Effector CD4-positive, alpha-beta T cell (primary cell): ENCODE measurements around the gene RAPGEF4.

Source experiments
- DNase-seq: peaks from one replicate; pipeline ENCODE4 v3.0.0-alpha.2; 2020

Gene RAPGEF4

DNA sequence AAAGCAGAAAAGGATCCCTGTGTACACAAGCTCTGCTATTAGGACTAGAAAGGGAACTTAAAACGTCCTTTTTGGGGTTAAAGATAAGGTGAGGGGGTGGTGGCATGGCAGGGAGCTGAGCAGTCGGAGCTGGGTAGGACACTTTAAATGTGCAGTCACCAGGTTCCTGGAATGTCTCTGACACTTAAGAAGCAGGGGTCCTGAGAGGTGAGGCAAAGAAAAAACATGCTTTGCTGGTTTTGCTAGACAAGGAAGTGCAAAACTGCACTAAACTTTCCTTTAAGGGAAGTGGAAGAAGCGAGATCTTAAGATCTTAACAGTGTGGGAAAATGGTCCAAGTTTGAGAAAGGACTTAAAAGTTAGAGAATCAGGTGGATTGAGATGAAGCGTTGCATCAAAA is 240.5 kb downstream of the RAPGEF4 start:
- no peak for DNase-seq

DNA sequence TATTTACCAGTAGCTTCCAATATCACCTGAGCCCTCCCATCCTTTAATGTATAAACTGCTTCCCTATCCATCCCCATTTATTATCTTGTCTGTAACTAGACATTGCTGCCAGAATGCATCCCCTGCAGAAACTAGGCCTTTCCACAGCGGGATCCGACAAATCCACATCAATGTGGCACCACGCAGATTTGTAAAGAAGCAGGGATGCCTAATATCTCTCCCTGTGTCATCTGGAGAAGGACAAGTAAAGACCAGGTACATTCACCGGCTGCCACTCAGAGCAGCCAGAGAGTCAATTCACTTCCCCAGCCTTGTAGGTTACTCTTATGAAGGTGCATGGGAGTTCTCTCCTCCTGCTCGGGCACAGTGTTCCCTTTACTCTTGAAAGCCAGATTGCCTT is 241.2 kb downstream of the RAPGEF4 start:
- DNase-seq, result no peak

DNA sequence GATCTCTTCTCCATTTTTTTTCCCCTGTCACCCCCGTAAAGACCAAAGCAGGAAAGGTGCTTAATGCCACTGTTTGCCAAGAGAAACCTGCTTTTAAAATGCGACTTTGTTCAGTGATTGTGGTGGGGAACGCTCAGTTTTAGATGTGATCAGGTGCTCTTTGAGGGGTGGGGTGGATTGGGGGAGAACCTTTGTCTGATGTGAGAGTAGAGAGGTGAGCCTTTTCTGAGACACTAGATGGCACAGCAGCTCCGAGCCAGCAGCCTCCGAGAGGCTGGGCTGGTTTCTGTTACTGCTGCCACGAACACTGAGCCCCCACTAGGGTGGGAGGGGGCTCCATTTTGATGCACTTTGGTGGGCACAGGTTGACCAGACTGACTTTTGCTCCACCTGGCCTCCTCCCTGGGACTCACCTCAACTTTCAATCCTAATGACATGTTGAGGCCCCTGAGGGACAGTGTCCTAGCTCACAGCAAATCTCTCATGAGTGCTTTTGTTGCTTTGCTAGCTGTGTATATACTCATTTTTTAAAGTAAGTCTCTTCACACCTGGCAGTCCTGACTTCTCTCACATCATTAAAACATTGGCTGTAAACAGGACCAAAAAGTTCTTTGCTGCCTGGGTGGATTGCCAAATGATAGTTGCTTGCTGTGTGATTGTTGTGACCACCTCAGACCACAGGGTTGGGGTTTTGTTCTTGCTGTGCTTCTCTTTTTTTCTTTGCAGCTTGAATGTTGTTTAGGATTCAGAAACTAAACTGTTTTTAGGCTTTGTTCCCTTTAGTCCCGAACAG is 241.8 kb downstream of the RAPGEF4 start:
- no peak for DNase-seq

- DNase-seq, result no peak
These were observed 242.4 kb downstream of the RAPGEF4 start for GRCh38 chr2:172978063-172978383.

DNA sequence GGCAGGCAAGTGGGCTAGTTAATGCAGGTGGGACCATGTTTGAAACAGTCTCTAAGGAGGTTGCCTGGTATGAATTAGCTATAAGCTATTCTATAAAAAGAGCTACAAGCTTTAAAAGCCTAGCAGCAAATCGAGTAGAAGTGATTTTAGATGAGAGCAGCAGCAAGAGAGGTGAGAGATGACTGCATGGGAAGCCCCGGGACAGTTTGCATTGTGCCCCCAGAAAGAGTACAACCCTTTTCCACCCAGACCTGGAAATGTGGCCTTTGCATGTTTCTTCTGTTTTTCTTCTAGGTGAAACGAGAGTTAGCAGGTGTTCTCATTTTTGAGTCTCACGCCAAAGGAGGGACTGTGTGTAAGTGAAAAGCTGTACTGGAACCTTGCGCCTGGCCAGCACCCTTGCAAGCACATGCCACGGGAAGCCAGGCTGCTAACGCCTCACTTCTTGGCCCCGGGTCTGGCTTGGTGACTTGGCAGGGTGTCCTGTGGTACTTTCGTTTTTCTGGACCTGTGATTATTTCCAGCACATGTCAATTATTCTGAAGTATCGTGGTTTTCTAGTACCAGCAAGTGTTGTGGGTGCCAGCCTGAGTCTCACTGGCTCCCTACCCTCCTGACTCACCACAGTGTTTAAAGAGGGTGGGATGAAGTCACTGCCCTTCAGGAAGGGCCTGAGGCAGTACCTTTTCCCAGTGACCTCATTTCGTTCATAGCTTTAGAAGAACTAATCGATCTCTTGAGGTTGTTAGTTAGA is 249.7 kb downstream of the RAPGEF4 start:
- no peak for DNase-seq

DNA sequence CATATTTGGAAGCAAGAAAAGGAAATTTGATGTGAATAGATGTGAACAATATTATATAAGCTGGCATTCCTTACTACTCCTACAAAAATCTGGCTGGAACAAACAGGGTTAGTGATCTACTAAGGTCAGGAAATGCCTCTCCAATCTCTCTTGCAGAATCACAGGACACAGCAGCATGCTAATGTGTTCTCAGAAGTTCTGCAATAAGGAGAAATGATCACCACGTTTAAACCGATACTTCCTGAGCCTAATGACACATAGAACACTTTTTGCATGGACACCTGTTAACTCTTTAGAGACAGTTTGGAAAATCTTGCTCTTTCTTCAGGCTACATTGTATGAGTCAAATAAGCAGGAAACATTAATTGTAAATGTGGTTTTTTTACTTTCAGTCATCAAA is 250.4 kb downstream of the RAPGEF4 start:
- DNase-seq, result no peak

GRCh38 chr2:172988728-172989127 is 253.1 kb downstream of the RAPGEF4 start:
- no peak for DNase-seq

- no peak for DNase-seq
These were observed 255.4 kb downstream of the RAPGEF4 start for GRCh38 chr2:172991031-172991430.

DNA sequence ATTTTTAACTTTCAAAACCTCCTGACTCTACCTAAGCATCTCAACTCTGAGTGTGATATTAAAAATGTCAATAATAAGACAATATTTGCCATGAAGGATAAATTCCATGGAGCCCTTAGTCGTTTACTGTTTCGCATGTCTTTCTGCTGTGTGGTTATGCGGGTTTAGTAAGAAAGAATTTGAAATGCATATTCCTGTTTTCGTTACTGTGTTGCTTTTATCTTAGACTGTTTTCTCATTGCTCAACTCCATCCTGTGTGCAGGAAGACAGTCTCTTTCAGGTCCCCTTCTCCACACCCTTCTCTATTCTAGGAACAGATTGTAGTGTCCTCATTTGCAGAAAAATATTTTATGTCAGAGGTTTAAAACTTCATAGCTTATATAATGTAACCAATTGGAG is 257.5 kb downstream of the RAPGEF4 start:
- no peak for DNase-seq

DNA sequence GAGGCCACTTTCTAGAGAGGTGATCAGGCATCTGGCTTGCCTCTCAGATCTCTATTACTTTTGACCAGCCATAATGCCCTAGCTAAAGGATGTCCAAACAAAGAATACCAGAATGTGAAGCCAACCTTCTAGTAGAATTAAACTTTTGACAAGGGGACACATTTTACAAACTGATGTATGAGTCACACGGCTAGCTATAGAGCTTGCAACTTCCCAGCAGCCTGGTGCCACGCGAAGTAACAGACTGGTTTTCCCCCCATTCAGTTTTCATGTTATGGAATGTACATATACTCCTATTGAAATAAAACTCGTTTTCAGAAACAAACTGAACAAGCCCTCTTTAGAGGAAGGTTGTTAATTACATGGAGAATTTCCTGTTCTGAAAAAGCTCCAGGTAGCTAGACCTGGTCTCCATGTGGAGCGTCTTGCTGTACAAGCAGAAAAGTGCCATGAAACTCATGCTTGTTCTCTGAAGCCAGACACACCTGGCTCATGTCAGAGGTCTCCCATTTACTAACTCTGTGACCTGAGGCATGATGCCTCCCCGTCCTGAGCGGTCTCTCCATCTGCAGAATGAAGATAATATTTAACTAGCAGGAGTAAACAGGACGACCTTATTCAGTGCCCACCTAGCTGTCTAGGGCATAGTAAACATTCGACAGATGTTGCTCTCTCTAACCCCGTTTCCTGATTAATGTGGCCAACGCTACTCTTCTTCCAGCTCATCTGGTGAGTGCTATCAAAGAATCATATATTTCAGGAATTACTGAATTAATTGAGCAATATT is 258.5 kb downstream of the RAPGEF4 start:
- DNase-seq, result no peak

- DNase-seq, result no peak
These were observed 259.2 kb downstream of the RAPGEF4 start for GRCh38 chr2:172994864-172995263.

DNA sequence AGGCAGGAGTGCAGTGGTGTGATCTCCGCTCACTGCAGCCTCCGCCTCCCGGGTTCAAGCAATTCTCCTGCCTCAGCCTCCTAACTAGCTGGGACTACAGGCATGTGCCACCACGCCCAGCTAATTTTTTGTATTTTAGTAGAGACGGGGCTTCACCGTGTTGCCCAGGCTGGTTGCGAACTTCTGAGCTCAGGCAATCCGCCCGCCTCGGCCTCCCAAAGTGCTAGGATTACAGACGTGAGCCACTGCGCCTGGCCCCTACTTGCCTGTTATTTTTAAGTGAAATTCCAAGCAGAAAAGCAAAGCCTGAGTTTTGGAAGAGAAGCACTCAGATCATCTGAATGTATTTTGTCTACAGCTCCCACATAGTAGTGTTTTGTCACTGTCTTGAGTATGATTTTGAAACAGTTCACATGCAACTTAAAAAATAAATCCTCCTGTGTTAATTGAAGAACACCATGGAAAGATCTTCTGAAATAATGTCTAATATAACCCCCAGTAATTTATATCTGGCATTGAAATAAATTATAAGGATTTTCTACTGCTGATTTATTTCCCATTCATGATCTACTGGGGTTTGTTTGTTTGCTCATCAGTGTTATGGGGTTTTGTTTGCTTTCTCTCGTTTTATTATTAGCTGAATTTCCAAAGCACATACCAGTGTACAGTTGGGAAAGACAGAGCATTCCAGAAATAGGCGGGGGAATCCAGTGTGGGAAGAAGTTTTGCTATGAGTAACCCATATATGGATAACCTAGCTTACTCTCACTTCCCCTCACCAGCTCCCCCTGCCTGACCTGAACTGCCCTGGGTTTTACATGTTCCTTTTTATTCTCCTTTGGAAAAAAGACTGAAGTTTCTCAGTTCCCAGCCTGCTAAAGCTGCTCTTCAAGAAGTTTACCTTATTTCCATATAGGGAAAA is 259.9 kb downstream of the RAPGEF4 start:
- no peak for DNase-seq

DNA sequence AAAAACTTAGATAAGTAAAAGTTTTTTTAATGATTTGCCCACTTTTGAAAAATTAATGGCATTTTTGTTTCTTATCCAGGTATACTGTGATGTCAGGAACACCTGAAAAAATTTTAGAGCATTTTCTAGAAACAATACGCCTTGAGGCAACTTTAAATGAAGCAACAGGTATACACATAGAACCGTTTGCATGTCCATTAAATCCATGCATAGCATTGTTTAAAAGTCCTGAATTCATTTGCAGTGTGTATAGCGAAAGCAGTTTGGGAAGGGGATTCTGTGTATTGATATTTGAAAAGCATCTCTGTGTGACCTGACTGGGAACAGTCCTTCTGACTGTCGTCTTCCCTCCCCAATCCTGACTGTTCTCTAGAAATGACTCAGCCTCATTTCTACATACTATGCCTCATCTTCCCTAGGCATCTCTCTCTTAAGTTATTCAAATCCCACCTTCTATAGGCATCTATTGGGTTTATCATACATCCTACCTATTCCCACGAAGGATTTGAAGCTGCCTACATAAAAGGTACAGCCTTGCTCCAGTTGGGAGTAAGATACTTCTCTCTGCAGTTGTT is 260.8 kb downstream of the RAPGEF4 start:
- DNase-seq, result no peak

DNA sequence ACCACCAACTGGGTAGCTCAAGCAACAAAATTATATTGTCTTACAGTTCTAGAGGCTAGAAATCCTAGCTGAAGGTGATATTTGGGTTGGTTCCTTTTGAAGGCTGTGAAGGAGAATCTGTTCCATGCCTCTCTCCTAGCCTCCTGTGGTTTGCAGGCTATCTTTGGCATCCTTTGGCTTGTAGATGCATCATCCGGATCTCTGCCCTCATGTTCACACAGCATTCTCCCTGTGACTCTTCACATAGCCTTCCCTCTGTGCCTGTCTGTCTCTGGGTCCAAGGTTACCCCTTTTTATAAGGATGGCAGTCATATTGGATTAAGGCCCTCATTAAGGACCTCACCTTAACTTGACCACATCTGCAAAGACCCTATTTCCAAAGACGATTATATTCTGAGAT is 261.4 kb downstream of the RAPGEF4 start:
- no peak for DNase-seq

DNA sequence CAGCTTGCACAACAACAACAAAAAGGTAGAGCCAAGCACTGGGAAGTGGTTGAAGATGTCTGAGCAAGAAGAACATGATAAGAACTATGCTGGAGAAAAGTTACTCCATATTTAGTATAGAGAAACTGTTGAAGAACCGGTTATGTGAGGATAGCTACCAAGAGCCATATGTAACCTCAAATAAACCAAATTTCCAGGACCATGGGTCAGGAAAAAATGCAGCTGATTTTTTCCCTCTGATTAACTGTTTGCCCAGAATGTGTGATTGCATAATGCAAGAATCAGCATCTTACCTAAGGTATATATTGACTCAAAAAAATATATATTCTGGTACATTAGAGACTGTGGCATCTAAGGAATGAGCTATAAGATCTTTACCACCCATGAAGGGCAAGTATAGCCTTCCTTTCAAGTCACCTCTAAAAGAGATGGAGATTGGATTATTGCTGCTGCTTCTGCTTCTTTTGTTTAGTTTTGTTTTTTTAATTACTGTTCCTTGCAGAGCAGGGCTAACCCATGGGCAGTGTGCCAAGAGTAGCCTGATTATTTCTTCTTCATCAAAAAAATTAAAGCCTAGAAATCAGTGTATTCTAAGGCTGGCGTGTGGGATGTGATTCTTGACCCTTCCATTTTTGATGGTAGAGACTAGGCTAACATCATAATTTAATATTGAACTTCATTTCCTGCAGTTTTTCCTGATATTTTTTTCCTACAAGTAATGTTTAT is 263.1 kb downstream of the RAPGEF4 start:
- no peak for DNase-seq

DNA sequence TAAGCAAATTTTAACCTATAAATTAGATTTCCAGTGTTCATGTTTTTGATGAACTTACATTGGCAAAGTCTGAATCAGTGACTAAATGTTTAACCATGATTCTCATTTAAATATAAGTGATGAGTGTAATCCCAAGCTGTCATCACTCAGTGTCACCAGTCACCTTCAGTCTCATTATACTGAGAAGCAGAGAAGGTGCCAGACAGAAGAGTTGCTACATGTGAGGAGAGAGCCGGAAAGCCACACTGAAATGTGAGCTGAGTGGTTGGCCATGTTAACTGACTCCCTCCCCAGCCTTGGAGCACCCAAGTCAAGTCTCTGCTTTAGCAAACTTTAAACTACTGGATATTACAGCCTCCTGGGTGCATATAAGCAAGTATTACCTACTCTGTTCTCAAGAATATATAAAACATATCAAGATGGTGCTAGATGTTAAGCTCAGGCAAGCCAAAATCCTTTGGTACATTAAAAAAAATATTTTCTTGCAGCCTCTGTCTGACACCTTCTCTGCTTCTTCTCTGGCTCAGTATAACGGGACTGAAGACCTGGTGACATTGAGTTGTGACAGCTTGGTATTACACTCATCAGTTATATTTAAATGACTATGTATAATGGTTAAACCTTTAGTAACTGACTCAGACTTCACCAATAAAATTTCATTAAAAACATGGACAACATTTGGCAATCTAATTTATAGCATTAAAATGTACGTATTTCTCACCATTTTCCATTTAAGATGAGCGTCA is 264.2 kb downstream of the RAPGEF4 start:
- no peak for DNase-seq

DNA sequence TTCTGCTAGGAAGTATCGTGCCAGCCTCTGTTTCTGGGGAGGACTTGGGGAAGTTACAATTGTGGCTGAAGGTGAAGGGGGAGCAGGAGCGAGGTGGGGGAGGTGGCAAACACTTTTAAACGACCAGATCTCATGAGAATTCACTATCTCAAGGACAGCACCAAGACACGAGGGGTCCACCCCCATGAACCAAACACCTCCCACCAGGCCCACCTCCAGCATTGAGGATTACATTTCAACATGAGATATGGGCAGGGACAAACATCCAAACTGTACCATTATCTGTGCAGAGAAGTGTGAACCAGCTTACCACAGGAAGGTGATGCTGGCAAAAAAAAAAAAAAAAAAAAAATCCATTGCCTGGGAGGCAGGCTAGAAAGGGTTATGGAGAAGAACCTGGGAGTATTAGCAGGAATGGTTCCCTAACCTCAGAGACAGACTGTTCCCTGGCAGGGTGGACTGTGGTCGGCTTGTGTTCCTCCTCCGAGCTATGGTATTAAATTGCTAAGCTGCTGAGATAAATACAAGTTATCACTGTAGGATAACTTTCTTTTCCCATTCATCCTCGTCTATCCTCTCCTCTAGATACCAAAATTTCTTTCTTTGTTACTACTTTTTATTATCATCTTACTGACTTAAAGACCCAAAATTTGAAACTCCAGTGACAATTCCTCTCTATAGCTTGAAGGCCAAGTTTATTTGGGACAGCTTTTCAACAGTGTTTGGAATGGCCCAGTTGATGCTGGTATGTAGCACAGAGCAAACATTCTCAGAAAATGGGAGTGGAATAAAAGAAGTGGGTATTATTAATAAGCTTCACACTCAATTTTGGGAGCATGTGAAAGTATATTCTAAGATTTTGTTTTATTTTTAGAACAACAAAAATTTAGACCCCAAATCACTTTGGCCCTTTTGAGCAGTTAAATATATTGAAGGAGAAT is 266.3 kb downstream of the RAPGEF4 start:
- no peak for DNase-seq

DNA sequence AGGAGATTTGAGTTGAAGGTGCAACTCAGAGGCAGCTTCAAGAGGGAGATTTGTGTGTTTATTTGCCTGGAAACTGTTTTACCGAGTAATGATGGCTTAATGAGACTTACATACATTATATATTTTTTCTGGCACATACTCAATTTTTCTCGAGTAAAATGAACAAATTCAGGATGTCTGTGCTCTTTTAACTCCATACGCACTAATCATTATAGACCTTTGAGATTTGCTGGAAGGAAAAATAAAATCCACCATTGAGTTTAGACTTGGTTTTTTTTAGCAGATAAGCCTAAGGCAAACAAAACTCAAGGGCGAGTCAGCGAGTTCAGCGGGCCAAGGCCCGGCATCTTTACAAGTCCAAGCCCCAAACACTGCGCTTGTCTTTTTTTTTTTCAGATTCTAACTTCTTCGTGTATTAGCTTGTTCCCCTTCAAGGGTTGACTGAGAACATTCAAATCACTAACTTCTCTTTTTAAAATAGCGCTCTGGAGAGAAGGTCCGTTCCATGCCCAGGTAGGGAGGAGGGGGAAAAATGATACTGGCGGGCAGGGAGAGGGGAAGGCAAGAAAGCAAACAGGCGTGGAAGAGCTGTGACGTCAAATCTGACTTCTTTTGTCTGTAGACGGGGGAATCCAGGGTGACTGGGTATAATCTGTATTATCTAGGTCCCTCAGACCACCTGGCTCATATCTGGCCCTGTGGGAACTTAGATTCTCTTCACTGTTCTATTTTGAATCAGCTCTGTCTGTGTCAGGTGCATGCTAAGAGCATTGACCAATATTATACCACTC is 267.3 kb downstream of the RAPGEF4 start:
- DNase-seq, result no peak

- no peak for DNase-seq
These were observed 273.1 kb downstream of the RAPGEF4 start for GRCh38 chr2:173008786-173009185.
